ENCODE data around the gene PLA2G6. TPM values are rescaled to one million over a fixed set of nuclear protein-coding genes. Genes with fewer than 3 reads are reported as not detected.

PLA2G6 gene
- polyA plus RNA-seq, 2 of the 4 experiments (the other 2 are of a cell fraction), result 7.4 to 7.6 TPM

- WGBS (ENCODE audit: missing lambda C conversion rate), result 86% methylated on average over 12 of the region's 12 CpGs
- TF ChIP-seq NPAS2 (CRISPR knock-in tag; IDR thresholded peaks at IDR 0.05; ENCODE audit: borderline replicate concordance) (no peak), HES2 (IDR thresholded peaks at IDR 0.05) (no peak), EHMT2 (IDR thresholded peaks at IDR 0.05; ENCODE audit: low read depth) (no peak), PBX3 (IDR thresholded peaks at IDR 0.05) (no peak), HOXB5 (CRISPR knock-in tag; IDR thresholded peaks at IDR 0.05) (no peak), RNF2 (IDR thresholded peaks at IDR 0.05; ENCODE audit: borderline replicate concordance, low read depth) (no peak), ZC3H11A (IDR thresholded peaks at IDR 0.05) (no peak), TFCP2L1 (CRISPR knock-in tag; IDR thresholded peaks at IDR 0.05) (no peak), TP53 (CRISPR knock-in tag; IDR thresholded peaks at IDR 0.05) (no peak), FOXS1 (CRISPR knock-in tag; IDR thresholded peaks at IDR 0.05) (no peak), USF2 (IDR thresholded peaks at IDR 0.05) (no peak), EHF (CRISPR knock-in tag; IDR thresholded peaks at IDR 0.05) (no peak), PHF8 (IDR thresholded peaks at IDR 0.05; ENCODE audit: borderline replicate concordance, low read depth) (no peak), HOXA7 (CRISPR knock-in tag; IDR thresholded peaks at IDR 0.05) (no peak), ATOH8 (CRISPR knock-in tag; IDR thresholded peaks at IDR 0.05; ENCODE audit: low read depth) (no peak), HMGXB4 (CRISPR knock-in tag; IDR thresholded peaks at IDR 0.05; ENCODE audit: borderline replicate concordance) (no peak), MAZ (IDR thresholded peaks at IDR 0.05; ENCODE audit: borderline replicate concordance, low read depth, low read length) (no peak), HDAC2 (IDR thresholded peaks at IDR 0.05) (no peak), RARB (CRISPR knock-in tag; IDR thresholded peaks at IDR 0.05) (no peak)
- ATAC-seq (no peak), FAIRE-seq (no peak), DNase-seq (ENCODE audit: low read depth in 1 of 2, low spot score in 1 of 2) (no peak)
- Histone ChIP-seq H3K27ac (no peak overlapping the region), H3K4me2 (no peak overlapping the region), H3K4me3 (no peak overlapping the region), H3K4me1 (no peaks in the 10 kb centered on the region), H3K9me3 (no peaks in the 10 kb centered on the region)
- ChIA-PET POLR2A (no interaction called here), CTCF (no interaction called here)
These were observed 104.5 kb downstream of the PLA2G6 start for GRCh38 chr22:38077096-38077495.

- H3K9me3 ChIP-seq, result no peaks in the 10 kb centered on the region
- ATAC-seq (no peak), FAIRE-seq (no peak), DNase-seq (ENCODE audit: low read depth in 1 of 2, low spot score in 1 of 2) (no peak)
- POLR2A ChIA-PET, result no interaction called here
- H3K4me2 ChIP-seq, result no peak overlapping the region
- 79% methylated on average over 5 of the region's 13 CpGs for WGBS (ENCODE audit: missing lambda C conversion rate)
- no peak overlapping the region for H3K27ac ChIP-seq
- CTCF ChIA-PET, result no interaction called here
- H3K4me3 ChIP-seq, result no peak overlapping the region
- H3K4me1 ChIP-seq, result no peaks in the 10 kb centered on the region
- no peak for TF ChIP-seq KDM1A (IDR thresholded peaks at IDR 0.05; ENCODE audit: low read depth)
- TF ChIP-seq HMGXB4 (CRISPR knock-in tag; IDR thresholded peaks at IDR 0.05; ENCODE audit: borderline replicate concordance), result no peak
- TF ChIP-seq HOXB13 (CRISPR knock-in tag; IDR thresholded peaks at IDR 0.05; ENCODE audit: low read depth), result no peak
- TF ChIP-seq CBX8 (IDR thresholded peaks at IDR 0.05), result no peak
- TF ChIP-seq CBX2 (IDR thresholded peaks at IDR 0.05; ENCODE audit: borderline replicate concordance, low read depth), result no peak
- TF ChIP-seq NFE2L2 (conservative IDR thresholded peaks at IDR 0.05; ENCODE audit: low read length), result no peak
- no peak for TF ChIP-seq ZFP36 (IDR thresholded peaks at IDR 0.05; ENCODE audit: borderline replicate concordance, partially characterized antibody)
- TF ChIP-seq ZSCAN20 (CRISPR knock-in tag; IDR thresholded peaks at IDR 0.05), result no peak
- TF ChIP-seq FOXS1 (CRISPR knock-in tag; IDR thresholded peaks at IDR 0.05), result no peak
- TF ChIP-seq CEBPB (IDR thresholded peaks at IDR 0.05), result no peak
- no peak for TF ChIP-seq SMC3 (IDR thresholded peaks at IDR 0.05)
- TF ChIP-seq EP300 (IDR thresholded peaks at IDR 0.05), result no peak
- TF ChIP-seq BCL3 (IDR thresholded peaks at IDR 0.05), result no peak
- no peak for TF ChIP-seq HES2 (IDR thresholded peaks at IDR 0.05)
- TF ChIP-seq FOSL2 (IDR thresholded peaks at IDR 0.05), result no peak
- TF ChIP-seq FOSL2 (CRISPR knock-in tag; IDR thresholded peaks at IDR 0.05), result no peak
- no peak for TF ChIP-seq EHF (CRISPR knock-in tag; IDR thresholded peaks at IDR 0.05)
These were observed 105.7 kb downstream of the PLA2G6 start for GRCh38 chr22:38075961-38076360.
